HG03520 (cell line): ENCODE data around the gene CCDC102A.

Experiments used
- ATAC-seq: cut with Tn5 transposase; IDR thresholded peaks from one replicate; pipeline ENCODE4 v1.9.1; 2021; ENCODE audit warnings: mild to moderate bottlenecking, moderate library complexity; ENCODE audit not compliant: unreplicated experiment

Gene CCDC102A

GRCh38 chr16:57468346-57468745 is 68.0 kb downstream of the CCDC102A start:
- no peak for ATAC-seq

GRCh38 chr16:57464523-57464922 is 71.8 kb downstream of the CCDC102A start:
- ATAC-seq, result no peak

- no peak for ATAC-seq
Measured at GRCh38 chr16:57462978-57463362, 73.4 kb downstream of the CCDC102A start.

- peak; percentile 75 for ATAC-seq
Measured at GRCh38 chr16:57462209-57462977, 74.0 kb downstream of the CCDC102A start, which contains the start of gene POLR2C. POLR2C (plus strand) TSS chr16:57462679; CDS start chr16:57462725, 46 bp downstream.
